Adrenal gland (tissue), 5 donors: ENCODE results near the gene CLDN9.

Experiments
- POLR2A ChIP-seq, 2 donors: fragments of 450-650 bp; IDR thresholded peaks; one replicate each; pipeline ENCODE4 v1.6.1; 2017; ENCODE audit warnings: antibody characterized with exemption in 2 of 2, mild to moderate bottlenecking in 2 of 2, moderate library complexity in 1 of 2
- TF ChIP-seq, protein P1 (sequence below), 6 experiments: fragments of 450-650 bp in 4 of 6; fragments of 200-600 bp in 2 of 6; sonication (generic) in 1 of 6; IDR thresholded peaks; 1 replicate in 5 of 6; 2 replicates in 1 of 6; pipeline versions ENCODE4 v1.5.1 to v1.8.0; 2016 to 2021; ENCODE audit warnings: antibody characterized with exemption in 6 of 6, mild to moderate bottlenecking in 2 of 6, moderate library complexity in 1 of 6
- donor health status: DM: no; HTN: no; CAD: no.

DNA sequence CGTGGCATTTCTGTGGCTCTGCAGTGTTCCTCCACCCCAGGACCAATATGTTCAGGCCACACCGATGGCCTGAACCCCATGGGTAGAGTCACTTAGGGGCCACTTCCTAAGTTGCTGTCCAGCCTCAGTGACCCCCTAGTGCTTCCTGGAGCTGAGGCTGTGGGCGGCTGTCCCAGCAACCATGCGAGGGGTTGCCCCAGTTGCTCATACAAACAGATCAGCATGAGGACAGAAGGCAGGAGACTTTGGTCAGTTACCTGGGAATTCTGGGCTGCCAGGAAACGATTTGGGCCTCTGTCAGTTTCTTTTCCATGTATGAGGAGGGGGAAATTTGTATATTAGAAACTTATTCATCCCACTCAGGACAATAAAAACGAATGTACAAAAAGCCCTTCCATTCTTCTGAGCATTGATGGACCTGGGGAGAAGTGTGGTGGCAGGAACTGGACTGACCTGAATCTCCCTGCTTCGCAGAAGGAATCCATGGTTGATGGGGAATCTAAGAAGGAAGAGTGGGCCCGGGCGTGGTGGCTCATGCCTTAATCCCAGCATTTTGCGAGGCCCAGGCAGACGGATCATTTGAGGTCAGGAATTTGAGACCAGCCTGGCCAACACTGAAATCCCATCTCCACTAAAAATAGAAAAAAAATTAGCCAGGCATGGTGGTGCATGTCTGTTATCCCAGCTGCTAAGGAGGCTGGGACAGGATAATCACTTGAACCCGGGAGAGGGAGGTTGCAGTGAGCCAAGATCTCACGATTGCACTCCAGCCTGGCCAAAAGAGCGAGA lies 47.8 kb downstream of the CLDN9 start:
- TF ChIP-seq, protein P1, sequence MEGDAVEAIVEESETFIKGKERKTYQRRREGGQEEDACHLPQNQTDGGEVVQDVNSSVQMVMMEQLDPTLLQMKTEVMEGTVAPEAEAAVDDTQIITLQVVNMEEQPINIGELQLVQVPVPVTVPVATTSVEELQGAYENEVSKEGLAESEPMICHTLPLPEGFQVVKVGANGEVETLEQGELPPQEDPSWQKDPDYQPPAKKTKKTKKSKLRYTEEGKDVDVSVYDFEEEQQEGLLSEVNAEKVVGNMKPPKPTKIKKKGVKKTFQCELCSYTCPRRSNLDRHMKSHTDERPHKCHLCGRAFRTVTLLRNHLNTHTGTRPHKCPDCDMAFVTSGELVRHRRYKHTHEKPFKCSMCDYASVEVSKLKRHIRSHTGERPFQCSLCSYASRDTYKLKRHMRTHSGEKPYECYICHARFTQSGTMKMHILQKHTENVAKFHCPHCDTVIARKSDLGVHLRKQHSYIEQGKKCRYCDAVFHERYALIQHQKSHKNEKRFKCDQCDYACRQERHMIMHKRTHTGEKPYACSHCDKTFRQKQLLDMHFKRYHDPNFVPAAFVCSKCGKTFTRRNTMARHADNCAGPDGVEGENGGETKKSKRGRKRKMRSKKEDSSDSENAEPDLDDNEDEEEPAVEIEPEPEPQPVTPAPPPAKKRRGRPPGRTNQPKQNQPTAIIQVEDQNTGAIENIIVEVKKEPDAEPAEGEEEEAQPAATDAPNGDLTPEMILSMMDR (IDR thresholded peaks at IDR 0.05) = no peak
- no peak for TF ChIP-seq POLR2A (IDR thresholded peaks at IDR 0.05)
